CD4-positive, alpha-beta T cell treated with Interleukin-6 for 4 hours (primary cell): Measurements from ENCODE around the gene TUBB4B.
A peak's percentile ranks its signal among the peaks of the same experiment; 100 is the strongest.

Experiments used
- DNase-seq: peaks from one replicate; pipeline ENCODE4 v3.0.0-alpha.2; 2020; ENCODE audit warnings: mixed read lengths

TUBB4B gene

DNA sequence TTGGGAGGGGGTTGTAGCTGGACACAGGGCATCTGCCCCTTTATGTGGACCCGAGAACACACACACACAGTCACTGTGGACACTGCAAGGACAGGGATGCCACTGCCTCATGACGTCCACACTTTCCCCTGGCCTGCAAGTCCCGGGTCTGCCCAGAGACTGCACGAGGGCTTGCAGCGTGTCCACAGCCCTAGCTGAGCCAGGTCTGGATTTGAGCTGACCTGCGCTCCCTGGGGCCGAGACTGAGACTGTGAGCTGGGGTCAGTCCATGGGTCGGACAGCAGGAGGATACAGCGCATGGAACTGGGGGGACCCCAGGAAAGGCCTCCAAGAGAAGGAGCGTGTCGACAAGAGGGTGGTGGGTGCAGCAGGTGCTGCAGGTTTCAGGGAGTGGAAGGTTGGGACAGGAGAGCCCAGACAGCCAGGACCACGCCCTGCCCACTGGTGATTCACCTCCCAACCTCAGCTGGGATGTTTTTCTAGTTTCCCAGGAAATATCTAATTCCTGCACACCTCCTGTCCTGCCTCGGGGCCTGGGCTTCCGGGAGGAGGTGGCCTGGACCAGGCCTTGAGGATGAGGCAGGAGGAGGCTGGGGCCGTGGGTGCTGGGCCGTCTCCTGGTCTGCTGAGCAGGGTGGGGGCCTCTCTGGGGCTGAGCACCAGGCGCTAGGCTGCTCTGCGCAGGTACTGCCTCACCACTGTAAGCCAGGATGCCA, 14.6 kb upstream of the TUBB4B start:
- DNase-seq, result no peak

DNA sequence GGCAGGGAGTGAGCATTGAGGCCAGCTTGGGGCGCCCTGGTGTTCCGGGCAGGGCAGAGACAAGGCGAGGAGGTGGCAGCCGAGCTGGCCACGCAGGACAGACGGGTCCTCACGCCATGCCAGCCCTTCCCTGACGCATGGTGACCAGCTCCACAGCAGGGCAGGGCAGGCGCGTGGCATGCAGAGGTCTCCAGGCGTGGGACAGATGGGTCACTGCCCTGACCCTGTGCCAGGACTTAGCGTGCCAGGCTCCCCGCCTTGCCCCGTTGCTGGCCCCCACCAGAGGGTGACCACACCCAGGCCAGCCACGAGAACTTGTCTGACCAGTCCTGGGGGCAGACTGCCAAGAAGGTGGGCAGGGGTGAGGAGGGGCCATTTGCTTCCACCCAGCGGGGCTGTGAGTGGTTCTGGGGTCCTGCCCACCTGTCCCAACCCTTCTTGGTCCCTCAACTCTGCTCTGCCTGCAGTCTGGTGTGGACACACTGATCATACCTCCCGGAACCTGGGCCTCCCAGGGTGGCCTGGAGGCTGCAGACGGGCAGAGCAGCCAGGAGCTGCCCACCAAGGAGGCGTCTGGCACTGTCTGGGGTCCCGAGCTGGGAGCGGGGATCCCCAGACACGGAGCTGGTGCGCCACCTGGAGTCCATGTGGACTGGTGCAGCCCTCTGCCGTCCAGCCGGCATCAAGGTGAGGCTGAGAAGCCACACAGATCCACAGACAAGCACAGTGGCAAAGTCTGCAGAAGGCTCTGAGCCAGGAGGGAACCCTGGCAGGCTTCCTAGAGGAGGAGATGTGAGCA, 13.8 kb upstream of the TUBB4B start, which contains the start of gene RNF224:
TSS of gene RNF224 (plus strand) at position 449 of the 799 bp plus-strand sequence. CDS start 834 bp downstream, outside the sequence.
- DNase-seq, result peak; percentile 85

DNA sequence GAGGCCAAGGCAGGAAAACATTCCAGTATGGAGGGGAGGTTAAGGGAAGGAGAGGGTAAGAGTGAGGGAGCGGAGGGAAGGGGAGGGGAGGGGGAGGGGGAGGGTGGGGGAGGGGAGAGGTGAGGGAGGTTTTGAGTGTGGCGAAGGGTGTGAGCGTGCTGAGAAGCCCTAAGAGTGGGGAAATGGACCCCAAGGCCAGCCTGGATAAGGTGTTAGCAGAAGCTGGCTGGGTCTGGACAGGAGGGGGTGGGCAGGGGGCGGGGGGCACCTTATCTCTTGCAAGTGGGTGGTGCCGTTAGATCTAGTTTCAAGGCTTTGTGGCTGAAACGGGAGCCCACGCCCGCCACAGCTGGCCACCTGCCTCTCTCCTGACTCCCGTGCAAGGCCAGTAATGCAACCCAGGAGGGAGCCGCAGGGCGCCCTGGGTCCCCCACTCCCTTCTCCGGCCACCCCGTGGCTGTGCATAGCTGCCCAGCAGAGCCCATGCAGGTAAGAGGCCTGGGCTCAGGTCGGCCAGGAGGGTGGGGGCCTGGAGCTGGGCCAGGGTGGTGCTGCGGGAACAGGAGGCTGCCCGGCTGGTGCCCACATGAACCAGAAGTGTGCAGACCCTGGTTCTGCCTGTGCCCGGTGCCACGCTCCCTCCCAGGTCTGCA, 13.1 kb upstream of the TUBB4B start:
- DNase-seq, result no peak

DNA sequence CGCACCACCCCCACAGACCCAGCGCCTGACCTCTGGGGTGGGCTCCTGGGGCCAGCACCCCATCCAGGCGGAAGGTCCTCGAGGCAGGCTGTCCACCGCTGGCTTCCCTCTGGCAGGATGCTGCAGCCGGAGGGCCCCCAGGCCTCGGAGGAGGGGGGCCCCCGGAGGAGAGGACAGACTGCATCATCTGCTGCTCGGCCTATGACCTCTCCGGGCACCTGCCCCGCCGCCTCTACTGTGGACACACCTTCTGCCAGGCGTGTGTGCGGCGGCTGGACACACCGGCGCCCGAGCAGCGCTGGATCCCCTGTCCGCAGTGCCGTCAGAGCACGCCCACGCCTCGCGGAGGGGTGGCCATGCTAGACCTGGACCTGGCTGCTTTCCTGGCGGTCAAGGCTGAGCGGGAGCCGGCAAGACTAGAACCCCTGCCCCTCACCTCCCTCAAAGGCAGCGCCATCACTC, 12.6 kb upstream of the TUBB4B start:
- no peak for DNase-seq

DNA sequence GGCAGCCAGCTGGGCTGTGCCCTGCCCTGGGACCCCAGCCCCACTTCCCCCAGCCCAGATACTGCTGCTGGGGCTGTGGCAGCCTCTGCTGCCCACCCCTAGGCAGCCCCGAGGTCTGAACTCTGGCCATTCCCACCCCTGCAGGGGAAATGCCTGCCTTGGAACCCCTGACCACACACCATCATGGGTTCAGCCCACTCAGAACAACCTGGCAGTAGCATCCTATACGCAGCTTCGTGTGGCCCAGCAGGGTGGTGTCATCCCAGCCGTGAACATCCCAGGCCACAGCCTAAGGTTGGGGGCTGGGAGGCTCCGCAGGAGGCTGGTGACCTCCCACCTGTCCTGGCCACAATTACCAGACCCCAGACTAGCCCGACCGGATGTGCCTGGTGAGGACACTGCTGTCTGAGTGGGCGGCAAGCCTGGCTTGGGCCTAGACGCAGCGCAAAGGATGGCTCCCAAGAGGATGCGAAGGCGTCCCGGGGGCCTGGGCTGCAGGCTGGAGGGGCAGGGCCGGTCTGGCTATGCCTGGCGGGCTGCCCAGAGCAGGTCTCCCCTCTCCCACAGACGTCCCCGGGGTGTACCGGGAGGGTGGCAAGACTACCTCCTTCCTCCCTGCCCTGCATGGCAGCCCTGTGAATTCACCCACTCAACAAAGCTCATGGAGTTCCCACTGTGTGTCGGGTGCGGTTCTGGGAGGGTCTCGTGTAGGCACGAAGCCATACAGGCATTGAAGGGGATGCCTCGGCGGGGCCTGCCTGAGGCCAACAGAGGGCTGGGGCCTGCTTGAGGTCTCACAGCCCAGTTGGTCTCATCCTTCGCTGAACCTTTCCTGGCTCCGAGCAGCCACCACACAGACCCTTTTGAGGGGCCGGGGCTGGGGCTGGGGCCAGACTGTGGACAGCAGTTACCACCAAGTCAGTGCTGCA, 11.9 kb upstream of the TUBB4B start:
- no peak for DNase-seq

DNA sequence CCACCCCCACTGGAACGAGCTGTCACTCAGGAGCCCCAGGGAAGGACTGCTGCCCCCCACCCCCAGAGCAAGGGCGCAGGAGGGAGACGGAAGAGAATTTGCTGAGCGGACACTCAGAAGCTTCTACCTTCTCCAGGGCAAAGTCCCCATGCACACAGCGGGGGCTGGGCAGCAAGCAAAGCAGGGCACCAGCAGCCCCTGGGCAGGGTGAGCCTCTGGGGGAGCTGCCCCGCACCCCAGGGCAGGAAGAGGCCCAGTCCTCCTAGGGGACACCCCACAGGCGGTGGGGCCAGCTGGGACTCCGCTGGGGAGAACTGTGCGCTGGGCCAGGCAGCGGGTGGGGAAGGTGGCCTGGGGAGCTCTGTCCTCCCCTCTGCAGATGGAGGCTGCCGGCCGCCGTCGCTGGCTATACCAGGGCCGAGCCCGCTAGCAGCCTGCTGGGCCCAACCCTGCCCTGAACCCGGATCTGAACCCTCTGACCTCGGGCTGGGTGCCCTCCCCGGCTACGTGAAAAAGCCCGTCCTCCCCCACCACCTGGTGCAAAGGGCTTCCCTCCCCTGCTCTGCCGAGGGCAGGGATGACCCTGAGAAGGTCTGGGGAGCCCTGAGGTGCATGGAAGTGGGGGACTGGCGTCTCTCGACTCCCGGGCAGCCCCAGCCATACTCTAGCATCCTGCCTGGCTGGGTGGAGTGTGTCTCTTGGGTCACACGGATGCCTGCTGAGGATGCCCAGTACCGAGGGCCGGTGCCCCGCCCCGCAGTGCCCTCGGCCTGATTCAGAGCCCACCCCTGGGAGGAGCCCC, 11.0 kb upstream of the TUBB4B start:
- DNase-seq, result no peak

DNA sequence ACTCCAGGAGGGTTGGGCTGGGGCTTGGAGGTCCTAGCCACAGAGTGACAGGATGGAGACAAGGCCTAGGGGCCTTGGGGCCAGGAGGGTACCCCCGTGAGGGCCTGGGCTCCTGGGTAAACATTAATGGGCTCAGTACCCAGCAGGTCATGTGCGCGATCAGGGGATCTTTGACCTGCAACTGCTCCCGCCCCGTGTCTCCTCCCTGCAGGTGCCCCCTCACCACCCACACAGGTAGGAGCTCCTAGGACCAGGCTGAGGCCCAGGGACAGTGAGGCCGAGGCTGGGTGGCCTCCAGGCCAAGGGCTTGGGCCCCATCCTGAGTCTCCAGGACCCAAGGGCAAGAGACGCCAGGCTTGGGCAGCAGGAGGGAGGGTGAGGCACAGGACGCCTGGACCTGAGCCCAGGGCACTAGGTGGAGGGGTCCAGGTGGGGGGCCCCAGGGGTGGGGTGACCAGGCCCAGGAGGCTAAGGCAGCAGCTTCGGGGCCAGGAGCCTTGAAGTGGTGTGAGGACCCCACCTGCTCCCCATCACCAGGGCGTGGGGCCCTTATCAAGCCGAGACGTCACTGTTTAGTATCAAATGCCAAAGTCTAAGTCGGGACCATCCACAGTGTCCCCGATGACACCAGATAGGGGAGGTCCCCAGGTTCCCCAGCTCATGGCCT, 10.2 kb upstream of the TUBB4B start, which contains the start of gene SLC34A3:
TSS of gene SLC34A3 (plus strand) at position 197 of the 667 bp plus-strand sequence. CDS start 802 bp downstream, outside the sequence.
- no peak for DNase-seq

DNA sequence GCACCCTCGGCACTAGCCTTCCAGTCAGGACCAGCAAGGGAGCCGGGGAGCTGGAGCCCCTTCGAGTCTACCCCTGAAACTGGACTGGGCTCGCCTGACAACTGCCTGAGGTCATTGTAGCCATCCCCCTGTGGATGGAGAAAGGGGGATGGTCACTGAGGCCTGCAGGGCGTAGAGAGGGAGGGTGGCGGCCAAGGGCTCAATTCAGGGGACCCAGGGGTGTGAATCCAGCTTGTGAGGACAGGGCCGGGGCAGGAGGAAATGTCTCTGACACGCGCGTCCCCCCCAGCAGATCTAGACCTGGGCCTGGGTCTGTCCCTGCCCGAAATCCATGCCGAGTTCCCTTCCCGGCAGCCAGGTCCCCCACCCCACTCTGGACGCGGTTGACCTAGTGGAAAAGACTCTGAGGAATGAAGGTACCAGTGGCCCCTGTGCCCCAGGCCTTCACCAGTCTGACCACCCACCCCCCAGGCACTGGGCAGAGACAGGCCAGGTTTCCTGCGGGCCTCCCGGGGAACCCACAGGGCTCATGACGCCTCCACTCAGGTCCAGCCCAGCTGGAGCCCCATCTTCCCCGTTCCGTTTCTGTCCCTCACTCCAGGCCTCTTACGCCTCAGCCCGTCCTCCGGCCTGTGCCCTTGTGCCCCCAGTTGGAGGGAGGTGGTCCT, 9.6 kb upstream of the TUBB4B start:
- no peak for DNase-seq

DNA sequence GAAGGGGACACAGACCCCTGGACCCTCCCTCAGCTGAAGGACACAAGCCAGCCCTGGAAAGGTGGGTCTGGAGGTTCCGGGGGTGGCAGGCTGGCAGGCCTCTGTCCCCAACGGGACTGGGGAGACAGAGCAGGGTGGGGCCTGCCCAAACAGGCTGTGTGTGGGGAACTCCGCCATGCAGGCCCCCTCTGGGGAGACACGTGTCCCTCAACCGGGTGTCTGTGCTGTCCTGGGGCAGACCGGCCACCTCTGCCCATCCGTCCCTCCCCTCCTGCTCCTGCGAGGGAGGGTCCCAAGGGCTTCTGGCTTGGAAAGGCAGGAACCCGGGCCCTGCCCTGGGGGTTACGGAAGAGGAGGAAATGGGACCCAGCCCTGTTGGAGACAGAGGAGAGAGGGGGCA, 9.0 kb upstream of the TUBB4B start:
- DNase-seq, result no peak

DNA sequence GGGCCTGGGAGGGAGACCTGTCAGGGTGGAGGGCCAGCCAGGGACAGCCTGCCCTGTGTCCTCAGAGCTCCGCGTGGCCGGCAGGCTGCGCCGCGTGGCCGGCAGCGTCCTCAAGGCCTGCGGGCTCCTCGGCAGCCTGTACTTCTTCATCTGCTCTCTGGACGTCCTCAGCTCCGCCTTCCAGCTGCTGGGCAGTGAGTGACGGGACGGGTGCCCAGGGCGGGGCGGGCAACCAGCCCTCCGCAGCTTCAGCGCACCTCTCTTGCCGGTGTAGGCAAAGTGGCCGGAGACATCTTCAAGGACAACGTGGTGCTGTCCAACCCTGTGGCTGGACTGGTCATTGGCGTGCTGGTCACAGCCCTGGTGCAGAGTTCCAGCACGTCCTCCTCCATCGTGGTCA, 8.6 kb upstream of the TUBB4B start:
- DNase-seq, result no peak

DNA sequence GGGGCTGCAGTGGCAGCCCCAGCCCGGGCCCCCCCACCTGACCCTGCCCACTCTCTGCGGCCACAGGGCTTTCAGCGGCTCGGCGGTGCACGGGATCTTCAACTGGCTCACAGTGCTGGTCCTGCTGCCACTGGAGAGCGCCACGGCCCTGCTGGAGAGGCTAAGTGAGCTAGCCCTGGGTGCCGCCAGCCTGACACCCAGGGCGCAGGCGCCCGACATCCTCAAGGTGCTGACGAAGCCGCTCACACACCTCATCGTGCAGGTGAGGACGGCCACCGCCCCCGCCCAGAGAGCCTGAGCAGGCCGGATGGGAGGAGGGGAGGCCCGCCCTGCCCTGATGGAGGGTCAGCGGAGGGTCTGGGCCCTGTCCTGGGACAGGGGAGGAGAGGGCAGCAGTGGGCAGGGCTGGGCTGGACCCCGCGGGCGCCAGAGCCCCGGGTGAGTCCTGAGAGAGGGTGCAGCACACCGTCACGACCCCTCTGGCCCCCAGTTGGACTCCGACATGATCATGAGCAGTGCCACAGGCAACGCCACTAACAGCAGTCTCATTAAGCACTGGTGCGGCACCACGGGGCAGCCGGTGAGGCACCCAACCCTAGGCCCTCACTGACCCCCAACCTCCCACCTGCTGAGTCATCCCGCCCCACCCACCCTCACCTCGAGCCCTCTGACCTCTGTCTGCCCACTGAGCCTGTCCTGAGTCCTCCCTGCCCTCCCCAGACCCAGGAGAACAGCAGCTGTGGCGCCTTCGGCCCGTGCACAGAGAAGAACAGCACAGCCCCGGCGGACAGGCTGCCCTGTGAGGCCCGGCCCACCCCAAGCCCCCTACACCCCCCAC, 7.7 kb upstream of the TUBB4B start:
- no peak for DNase-seq

DNA sequence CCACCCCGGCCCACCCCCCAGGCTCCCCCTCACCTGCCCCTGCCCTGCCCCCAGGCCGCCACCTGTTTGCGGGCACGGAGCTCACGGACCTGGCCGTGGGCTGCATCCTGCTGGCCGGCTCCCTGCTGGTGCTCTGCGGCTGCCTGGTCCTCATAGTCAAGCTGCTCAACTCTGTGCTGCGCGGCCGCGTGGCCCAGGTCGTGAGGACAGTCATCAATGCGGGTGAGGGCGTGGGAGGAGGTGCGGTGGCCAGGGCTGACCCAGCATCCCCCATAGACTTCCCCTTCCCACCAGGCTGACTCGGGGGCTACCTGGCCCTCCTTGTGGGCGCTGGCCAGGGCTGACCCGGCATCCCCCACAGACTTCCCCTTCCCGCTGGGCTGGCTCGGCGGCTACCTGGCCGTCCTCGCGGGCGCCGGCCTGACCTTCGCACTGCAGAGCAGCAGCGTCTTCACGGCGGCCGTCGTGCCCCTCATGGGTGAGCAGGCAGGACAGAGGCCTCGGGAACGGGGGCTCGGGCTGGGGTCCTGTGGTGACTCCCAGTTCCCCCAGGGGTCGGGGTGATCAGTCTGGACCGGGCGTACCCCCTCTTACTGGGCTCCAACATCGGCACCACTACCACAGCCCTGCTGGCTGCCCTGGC, 6.9 kb upstream of the TUBB4B start:
- DNase-seq, result no peak

DNA sequence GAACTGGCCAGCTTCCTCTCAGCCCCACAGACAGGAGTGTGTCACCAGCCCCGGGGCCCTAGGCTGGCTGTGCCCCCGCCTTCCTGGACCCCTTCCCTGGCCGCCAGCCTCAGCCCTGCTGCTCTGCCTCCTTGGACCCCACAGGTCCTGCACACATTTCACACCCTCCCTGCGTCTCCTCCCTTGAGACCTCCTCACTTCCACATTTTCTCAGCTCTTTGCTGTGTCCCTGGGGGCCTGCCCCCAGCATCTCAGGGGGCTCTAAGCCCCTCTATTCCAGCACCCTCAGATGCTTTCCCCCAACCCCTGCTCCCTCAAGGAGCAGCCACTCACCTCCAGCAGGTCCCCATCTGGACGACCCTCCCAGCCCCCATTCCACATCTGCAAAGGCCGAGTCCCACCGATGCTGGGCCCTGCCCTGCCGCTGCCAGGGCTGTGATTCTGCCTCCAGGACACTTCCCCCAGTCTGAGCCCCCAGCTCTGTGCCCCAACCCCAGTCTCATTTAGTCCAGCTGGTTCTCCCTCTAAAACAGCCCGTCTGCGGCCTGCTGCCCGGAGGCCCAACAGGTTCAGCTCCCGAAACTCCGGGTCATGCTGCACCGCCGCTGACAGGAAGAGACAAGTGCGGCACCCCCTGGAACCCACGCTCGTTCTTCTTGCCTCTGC, 6.2 kb upstream of the TUBB4B start:
- no peak for DNase-seq

DNA sequence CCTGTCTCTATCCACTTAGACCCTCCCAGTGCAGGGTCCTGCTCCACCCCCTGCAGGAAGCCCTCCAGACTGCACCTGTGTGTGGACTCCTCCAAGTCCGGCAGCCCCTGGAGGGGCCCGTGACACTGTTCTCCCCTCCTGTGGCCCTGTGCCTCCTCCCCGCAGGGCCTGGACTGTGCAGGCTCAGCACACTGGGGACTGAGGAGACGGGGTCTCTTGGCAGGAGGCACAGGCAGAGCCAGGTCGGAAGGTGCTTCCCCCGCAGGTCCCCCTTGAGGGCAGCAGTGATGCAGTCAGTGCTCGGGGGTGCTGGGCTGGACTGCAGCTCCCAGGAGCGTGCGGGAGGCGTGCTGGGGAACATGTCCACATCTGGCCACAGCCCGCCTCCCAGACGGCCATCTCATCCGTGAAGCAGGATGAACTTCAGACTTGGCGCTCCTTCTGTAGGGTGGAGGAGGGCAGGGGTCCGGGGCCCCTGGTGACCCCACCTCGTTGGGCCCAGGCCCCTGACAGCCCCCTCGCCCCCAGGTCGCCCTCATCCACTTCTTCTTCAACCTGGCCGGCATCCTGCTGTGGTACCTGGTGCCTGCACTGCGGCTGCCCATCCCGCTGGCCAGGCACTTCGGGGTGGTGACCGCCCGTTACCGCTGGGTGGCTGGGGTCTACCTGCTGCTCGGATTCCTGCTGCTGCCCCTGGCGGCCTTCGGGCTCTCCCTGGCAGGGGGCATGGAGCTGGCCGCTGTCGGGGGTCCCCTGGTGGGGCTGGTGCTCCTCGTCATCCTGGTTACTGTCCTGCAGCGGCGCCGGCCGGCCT, 5.5 kb upstream of the TUBB4B start:
- no peak for DNase-seq

DNA sequence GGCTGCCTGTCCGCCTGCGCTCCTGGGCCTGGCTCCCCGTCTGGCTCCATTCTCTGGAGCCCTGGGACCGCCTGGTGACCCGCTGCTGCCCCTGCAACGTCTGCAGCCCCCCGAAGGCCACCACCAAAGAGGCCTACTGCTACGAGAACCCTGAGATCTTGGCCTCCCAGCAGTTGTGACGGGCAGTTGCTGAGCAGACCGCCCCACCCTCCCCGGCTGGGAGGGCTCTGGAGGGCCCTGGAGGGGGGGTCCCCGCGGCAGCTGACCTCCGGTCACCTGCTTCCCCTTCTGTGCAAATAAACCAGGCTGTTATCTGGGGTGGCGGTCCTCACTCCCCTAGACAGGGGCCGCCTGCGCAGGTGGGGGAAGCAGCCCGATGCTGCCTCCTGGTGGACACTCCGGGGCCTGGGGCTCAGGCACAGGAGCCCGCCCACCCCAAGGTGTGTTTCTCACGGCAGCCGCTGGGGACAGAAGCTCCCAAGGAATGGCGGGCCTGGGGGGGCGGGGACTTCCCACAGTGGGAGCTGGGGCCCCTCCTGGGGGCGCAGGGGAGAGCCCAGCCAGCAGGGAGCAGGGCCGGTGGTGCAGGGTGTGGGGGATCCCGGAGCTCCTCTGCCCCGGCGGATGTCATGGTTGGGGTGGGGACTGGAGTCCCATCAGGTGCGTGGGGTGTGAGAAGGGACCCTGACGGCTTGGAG, 4.7 kb upstream of the TUBB4B start:
- DNase-seq, result peak; percentile 94

DNA sequence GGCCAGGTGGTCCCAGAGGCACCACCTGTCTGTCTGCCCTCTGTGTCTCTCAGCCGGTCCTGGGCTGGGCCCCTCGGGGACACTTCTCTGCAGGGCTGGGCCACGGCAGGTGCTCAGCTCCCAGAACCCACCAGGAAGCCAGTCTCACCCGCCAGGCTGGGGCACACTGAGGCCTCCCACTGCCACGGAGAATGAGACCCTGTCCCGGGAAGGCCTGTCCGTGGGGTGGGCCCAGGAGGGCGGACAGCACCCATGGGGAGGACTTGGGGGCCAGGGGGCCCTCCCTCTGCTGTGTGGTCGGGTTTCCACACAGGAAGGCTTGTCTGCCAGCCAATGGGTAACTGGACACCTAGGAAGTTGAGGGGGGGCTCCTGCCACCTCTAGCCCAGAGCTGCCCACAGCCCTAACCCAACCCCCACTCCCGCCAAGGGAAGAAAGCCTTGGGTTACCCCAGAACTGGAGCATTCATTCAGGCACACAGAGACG, 4.1 kb upstream of the TUBB4B start:
- DNase-seq, result no peak
